GM21576 (cell line): ENCODE measurements around the gene ACACA.
"Not testable (repeated sequence)": the region's sequence is repeated elsewhere in the genome, so short reads cannot be mapped to it uniquely, and the experiment has no call there.

Source experiments
- ATAC-seq: cut with Tn5 transposase; IDR thresholded peaks from one replicate; pipeline ENCODE4 v1.9.1; 2021; ENCODE audit warnings: mild to moderate bottlenecking, moderate library complexity; ENCODE audit not compliant: unreplicated experiment

ACACA gene

GRCh38 chr17:37083456-37083855 lies 323.2 kb downstream of the ACACA start:
- no peak for ATAC-seq

DNA sequence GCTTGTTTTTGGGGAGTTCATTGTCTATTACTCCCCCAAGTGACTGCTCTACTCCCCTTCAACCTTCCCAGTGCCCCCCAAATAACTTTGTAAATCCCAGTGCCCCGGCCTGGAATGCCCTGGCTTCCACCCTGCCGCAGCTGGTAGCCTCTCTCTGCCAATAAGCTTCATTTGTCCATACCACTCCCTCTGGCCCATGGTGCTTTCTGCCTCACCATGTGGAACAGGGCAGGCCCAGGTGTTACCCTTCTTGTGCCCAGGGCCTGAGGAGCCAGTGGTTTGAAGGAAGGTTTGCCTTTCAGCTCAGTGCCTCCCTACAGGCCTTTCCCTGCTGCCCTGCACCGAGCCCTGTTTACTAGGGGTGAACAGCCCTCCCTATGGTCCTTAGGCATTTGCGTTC lies 323.7 kb downstream of the ACACA start:
- no peak for ATAC-seq

DNA sequence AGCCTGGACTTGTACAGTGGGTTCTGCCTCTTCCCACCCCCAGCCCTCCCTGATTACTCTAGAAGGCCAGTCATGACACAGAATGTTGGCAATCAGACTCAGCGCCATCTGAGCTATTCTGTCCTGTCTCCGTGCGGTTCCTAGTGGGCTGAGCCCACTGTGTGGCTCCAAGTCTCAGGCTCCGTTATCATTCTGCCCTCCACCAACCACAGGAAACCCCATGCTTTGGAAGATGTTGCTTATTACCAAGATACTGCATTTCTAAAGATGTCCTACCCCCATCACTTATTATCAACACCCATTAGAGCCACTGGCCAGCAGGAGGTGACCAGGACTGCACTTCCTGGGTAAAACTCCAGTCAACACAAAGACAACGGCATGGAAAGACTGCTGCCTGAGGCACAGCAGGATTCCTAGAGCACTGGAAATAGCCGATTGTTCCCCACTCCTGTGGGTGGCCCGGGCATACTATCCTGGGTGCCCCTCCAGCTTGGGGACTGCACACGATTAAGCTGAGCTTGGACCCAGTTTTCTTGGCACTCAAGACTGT lies 324.2 kb downstream of the ACACA start:
- no peak for ATAC-seq

GRCh38 chr17:37081287-37081686 lies 325.3 kb downstream of the ACACA start:
- no peak for ATAC-seq

DNA sequence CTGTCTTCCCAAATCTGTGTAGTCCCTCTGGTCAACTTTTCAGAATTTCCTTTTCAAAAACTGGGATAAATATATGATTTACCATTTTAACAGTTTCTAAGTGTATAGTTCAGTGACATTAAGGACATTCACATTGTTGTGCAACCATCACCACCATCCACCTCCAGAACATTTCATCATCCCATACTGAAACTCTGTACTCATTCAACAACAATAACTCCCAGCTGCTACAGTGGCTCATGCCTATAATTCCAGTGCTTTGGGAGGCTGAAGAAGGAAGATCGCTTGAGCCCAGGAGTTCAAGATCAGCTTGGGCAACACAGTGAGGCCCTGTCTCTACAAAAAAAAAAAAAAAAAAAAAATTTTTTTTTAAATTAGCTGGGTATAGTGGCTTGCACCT lies 326.9 kb downstream of the ACACA start:
- no peak for ATAC-seq

DNA sequence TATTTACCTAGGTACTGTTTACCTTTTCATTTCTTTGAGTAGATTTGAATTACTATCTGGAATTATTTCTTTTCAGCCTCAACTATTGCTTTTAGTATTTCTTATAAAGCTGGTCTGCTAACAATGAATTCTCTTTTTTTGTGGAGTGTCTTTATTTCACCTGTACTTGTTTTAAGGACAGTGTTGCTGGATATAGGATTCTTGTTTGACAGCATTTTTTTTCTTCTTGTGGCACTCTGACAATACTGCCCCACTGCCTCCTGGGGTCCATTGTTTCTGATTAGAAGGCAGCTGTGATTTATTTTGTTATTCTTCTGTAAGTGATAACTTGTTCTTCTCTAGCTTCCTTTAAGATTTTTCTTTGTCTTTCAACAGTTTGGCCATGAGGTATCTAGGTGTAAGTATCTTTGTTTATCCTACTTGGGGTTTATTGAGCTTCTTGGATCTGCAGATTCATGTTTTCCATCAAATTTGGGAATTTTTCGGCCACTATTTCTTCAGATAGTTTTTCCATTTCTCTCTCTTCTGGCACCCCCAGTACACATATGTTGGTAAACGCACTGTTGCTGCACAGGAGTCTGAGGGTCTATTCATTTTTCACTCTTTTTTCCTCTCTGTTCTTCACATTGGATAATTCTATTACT lies 327.4 kb downstream of the ACACA start:
- ATAC-seq = no peak

- not testable (repeated sequence) for ATAC-seq
Measured at GRCh38 chr17:37073464-37073863, 333.2 kb downstream of the ACACA start.

GRCh38 chr17:37069087-37069486 lies 337.5 kb downstream of the ACACA start:
- no peak for ATAC-seq

DNA sequence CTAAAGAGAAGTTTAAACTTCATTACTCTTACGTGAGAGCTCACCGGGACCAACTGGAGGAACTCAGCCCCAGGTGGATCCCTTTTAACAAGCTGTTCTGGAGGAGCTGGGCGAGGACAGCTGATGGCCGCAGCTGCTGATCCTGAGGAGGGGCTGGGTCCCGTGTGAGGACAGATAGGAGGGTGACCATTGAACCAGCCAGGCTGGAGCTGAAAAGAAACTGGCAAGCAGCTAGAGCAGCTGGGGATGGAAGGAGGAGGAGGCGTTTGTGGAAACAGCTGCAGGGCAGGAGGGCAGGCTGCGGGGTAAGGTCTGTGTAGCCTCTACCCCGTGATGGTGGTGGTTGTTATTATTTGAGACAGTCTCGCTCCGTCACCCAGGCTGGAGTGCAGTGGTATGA lies 338.4 kb downstream of the ACACA start:
- no peak for ATAC-seq

- no peak for ATAC-seq
Measured at GRCh38 chr17:37067555-37068111, 339.0 kb downstream of the ACACA start.

GRCh38 chr17:37066322-37067255 lies 340.0 kb downstream of the ACACA start:
- no peak for ATAC-seq

DNA sequence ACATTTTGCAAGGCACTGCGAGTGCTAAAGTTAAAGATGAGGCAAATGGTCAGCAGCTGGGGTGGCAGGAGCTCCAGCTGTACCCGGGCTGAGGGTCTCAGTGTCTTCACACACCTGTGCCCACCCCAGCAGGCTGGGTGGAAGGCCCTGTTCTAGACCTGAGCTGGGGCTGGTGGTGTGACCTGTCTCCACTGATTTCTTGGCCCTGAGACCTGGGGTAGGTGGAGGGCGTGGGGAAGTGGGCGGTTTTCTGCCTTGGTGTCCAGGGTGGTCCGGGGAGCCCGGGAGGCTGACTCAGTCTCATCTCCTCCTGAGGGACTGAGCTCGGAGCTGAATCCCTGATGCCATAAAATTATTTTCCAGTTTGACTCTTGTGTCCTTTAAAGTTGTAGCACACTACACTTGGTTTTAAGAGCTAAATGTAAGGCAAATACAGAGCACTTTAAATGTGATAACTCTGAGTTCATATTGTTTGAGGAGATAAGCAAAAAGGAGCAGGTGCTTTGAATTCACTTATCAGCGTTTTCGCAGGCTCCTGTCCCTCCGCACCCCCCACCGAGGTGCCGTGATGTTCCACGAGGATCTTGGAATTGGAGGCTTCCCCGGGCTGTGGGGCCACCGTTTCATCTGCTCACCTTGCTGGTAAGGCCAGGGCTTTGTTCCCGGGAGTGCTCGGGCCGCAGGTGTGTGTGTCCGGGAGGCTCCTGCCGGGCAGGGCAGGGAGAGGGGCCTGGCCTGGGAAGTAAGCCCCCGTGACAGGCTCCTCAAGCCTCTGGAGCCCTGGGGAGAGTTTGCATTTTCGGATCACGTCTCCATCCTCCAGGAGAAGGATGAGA lies 340.9 kb downstream of the ACACA start:
- no peak for ATAC-seq

- no peak for ATAC-seq
Measured at GRCh38 chr17:37064956-37065355, 341.7 kb downstream of the ACACA start.

- no peak for ATAC-seq
Measured at GRCh38 chr17:37064206-37064605, 342.4 kb downstream of the ACACA start.

GRCh38 chr17:37062021-37062420 lies 344.6 kb downstream of the ACACA start:
- ATAC-seq = no peak

DNA sequence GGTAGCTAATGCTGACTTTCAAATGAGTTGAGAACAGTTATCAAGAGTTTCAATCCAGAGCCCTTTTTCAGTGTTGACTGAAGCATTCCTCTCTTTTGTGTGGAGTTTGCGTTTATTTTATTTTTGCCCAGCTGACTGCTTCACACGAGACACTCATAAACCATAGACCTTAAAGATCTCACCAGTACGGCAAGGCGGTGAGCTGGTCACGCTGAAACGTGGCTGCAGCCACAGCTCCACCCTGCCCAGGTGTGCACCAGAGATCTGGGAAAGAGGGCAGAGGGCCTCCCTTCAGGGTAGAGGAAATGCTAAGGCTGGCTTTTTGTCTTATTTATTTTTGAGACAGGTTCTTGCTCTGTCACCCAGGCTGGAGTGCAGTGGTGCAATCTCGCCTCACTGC lies 345.7 kb downstream of the ACACA start:
- no peak for ATAC-seq

DNA sequence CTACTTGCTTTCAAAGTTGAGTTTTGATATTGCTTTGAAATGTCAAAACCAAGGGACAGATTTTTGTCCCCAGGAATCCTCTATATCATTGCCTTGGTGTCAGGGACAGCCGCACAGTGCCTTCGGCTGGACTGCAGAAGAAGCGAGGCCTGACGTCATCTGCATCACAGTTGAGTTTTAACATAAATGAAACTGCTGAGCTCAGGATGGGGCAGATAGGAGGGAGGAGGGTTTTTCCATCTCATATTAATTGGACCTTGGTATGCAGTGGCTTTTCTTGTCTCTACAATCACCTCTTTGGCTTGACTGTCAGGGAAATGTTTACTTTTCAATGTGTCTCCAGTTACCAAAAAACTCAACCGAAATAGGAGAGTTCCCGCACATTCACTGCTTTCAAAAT lies 346.5 kb downstream of the ACACA start:
- ATAC-seq = no peak

DNA sequence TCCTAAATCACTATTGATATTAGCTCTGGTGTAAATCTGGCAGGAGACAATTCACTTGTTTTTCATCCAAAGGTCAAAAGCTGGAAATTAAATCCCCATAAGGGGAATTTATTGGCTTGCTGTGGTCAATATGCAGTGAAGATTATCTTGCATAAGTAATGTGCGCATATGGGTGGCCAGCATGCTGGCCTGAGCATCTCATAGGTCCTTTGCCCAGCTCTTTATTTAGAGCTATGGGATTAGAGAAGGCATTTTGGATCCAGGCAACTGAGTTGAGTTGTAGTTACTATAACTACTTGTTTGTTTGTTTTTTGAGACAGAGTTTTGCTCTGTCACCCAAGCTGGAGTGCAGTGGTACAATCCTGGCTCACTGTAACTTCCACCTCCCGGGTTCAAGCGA lies 347.1 kb downstream of the ACACA start:
- no peak for ATAC-seq

DNA sequence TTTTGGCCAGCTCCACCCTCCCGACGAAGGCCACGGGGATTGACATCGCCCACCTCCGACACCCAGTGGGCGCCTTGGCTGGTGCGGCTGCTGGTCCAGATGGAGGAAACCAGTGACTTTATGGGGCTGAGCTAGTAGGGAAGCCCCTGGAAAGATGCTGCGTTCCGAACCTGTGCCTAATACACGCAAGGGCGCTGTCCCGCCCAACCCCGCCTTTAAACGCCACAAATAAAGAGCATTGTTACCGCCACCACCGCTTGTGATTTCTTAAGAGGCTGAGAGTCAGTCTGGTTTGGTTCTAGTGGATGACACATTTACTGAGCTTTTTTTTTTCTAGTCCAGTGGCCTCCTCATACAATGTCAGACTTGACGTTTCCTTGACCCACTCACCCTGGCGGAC lies 350.0 kb downstream of the ACACA start:
- ATAC-seq = no peak

DNA sequence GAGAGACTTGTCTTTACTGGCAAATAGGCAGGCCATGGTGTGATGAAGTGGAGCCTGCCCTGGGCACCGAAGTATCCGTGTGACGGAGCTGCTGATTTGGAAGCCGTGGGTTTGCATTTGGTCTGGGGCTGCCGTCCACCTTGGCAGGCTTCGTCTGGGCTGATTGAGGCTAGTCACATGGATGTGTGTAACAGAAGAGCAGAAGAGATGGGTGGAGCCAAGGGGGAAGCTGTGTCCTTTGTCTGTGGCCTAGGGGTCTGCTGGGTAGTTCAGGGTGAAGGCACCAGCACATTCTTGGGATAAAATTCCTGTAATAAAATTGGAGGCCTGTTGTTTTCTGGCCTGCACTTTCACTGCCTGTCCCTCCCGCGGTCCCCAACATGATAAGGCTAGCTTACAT lies 351.7 kb downstream of the ACACA start:
- ATAC-seq = no peak

DNA sequence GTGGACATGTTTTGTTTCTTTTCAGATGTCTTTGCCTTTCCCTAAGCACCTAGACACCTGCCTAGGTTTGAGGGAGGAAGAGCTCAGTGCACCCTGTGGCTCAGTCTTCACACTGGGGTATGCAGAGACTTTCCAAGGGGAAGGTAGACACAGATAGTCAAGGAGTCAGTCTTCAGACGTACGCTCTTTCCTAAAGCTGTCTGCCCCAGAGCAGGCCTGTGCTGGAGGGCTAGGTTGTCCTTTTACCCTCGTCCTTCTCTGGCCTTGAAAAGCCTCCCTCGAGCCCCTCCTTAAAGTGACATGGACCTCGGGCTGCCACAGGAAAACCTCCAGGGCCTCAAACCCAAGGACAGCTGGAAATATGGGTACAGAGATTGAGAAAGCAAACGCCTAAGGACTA lies 354.2 kb downstream of the ACACA start:
- no peak for ATAC-seq
